Smooth muscle cell of the coronary artery (primary cell): ENCODE measurements around the gene CCDC142. TPM values are rescaled to one million over a fixed set of nuclear protein-coding genes. Genes with fewer than 3 reads are reported as not detected.

Experiments
- total RNA-seq: library from RNA; depleted of rRNA; stranded (reverse); fragments of >200 nt; gene quantifications from 2 replicates; pipeline ENCODE4 v1.2.3, GENCODE V29; 2014; ENCODE audit warnings: low replicate concordance

Gene CCDC142, protein sequence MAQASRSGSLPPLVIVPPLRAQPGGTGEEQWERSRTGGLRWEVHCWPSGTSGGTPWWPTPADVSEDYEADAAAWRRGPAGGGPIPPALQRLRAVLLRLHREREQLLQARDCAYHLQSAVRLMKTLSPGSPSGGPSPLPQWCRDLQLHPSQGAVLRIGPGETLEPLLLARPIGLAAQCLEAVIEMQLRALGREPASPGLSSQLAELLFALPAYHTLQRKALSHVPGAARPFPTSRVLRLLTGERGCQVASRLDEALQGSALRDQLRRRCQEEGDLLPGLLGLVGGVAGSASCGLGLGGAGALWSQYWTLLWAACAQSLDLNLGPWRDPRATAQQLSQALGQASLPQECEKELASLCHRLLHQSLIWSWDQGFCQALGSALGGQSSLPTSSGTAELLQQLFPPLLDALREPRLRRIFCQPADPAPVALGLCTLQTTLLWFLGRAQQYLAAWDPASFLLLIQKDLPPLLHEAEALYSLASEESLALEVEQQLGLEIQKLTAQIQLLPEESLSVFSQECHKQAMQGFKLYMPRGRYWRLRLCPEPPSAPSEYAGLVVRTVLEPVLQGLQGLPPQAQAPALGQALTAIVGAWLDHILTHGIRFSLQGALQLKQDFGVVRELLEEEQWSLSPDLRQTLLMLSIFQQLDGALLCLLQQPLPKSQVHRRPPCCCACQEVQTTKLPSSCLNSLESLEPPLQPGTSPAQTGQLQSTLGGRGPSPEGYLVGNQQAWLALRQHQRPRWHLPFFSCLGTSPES
- 14.8 and 20.5 TPM in 2 replicates for total RNA-seq

DNA sequence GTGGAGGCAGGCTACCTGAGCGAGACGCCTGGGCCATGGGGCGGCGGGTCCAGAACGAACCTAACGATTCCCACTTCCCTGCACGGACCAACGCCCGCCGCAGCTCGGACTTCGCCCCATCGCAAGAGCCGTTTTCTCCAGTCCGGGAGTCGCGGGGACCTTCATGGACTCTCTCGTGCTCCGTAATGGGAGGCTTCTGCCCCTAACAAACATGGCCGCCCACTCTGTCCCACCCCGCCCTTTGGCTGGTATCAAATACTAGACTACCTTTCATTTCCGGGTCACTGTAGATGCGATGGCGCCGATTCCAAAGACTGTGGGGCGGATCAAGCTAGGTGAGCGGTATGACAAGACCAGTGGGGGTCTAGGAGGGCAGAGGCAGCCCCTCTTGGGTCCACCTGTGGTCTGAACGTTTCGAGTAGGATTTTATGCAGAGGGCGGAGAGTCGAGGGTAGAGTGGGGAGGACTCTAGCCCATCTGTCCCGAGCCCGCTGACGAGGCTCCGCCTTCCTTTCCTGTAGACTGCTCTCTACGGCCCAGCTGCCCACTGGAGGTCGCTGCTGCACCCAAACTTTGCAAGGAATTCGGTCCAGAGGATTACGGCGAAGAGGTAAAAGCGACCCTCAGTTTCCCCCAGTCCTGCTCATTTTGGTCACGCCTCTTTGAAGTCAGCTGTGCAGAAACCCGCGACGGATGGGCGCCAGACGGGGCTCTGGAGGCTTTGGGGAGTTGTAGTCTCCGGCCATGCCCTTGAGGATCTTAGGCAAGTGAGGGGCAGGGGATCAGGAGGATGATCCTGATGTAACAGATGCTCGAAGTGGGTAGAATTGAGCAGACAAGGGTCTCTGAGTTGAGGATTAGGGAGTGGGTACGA lies at the start of gene CCDC142, which contains the start of gene TTC31:
Gene CCDC142, minus strand, starts transcription at position 198 of the 874 bp plus-strand sequence. Its CDS starts 161 bp downstream, at position 37.
Gene TTC31, plus strand, starts transcription at position 281 of the 874 bp plus-strand sequence. Its CDS starts 15 bp downstream, at position 296.

DNA sequence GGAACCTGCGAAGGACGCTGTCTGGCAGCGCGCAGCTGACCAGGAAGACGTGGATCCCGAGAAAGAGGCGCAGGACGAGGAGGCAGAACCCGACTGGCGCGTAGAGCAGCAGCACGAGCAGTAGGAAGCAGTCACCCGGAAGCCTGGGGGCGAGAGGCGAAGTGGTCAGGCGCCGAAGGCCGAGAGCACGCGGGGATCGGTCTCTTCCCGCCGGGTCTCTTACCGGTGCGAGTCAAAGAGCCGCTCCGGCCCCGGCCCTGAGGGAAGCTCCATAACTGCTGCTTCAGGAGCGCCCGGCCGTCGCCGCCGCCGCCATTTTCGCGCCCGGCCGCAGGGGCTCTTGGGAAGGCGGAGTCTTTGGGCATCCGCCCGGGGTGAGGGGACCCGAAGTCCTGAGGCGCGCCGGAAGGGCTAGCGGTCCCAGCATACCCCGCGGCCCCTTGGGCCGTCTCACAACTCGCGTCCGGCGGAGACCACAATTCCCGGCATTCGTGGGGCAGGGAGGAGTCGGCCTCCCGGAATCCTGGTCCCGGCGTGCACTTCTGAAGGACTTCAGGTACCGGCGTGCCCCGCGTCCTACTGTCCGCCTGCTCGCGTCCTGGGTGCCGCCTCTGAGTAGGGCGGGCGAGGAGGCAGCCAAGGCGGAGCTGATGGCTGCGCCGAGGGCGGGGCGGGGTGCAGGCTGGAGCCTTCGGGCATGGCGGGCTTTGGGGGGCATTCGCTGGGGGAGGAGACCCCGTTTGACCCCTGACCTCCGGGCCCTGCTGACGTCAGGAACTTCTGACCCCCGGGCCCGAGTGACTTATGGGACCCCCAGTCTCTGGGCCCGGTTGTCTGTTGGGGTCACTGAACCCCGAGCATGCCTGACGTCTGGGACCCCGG lies 46.8 kb upstream of the CCDC142 start, which contains the start of the genes AUP1 and HTRA2:
Gene AUP1, minus strand, starts transcription at position 350 of the 882 bp plus-strand sequence. Its CDS starts 77 bp downstream, at position 273.
Gene HTRA2, plus strand, starts transcription at position 577 of the 882 bp plus-strand sequence. Its CDS starts 74 bp downstream, at position 651.

DNA sequence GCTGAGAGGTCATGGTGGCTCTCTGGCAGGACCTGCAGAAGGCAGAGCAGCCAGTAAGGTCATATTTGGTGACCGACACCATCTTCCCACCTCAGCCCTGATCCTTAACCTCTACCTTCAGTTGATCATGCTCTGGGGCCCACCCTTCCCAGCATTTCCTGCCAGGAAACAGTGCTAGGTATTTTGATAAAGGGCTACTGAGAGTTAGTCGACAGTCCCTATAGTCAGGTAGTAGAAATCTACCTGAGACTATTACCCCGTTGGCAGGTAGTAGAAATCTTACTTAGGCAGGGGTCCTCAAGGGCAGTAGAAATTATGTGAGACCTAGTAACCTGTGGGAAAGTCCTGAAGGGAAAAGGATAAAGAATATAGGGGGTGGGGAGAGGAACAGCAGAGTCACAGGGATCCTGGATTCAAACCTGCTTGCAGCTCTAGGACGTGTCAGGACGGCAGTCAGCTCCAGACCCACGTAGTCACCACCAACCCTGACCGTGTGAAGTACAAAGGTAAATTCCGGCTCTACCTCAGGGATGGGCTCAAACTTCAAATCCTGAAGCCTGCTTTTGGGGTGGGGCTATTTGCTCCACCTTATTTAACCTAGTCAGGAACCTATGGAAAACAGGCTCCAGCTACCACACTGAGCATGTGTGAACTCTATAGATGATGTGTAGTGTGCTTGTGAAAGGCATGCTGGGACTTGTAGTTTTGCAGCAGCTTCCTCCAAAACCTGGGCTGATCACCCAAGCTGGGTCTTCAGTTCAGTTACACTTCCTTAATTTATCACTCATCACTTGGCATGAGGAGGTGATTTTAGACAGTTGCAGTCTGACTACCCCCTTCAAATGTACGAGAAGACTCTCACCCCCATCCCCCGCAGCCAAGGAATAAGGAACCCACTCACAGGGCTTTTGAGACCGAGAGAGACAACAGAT lies 43.2 kb upstream of the CCDC142 start, which contains the start of gene DQX1:
Gene DQX1, minus strand, starts transcription at position 515 of the 932 bp plus-strand sequence. Its CDS starts 502 bp downstream, at position 13.

DNA sequence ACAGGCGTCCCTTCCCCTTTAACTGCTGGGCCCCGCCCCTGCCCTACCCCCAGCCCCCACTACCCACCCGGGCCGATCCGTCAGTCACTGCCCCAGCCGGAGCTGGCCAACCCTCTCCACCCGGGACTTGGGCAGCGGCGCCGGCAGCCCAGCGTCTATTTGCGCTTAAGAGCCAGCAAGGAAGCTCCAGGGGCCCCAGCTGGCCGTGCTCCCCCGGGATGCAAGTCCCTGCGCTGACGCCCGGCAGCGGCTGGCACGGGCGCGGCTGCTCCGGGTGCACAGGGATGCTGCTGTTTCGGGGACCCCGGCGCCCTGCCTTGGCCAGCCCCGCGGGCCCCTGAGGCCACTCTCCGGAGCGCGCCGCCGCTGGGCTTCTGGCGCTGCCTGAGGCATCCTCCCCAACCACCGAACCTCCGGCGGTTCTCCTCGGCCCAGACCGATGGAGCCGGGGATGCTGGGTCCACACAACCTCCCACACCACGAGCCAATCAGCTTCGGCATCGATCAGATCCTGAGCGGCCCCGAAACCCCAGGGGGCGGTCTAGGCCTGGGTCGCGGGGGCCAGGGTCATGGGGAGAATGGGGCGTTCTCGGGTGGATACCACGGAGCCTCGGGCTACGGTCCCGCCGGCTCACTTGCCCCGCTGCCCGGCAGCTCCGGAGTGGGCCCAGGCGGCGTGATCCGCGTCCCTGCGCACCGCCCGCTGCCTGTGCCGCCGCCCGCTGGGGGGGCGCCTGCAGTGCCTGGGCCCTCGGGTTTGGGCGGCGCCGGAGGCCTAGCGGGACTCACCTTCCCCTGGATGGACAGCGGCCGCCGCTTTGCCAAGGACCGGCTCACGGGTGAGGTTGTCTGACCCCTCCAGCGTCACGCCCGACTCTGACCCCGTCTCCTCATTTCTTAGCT lies 31.8 kb upstream of the CCDC142 start, which contains the start of gene TLX2:
Gene TLX2, plus strand, starts transcription at position 83 of the 903 bp plus-strand sequence. Its CDS starts 357 bp downstream, at position 440.

DNA sequence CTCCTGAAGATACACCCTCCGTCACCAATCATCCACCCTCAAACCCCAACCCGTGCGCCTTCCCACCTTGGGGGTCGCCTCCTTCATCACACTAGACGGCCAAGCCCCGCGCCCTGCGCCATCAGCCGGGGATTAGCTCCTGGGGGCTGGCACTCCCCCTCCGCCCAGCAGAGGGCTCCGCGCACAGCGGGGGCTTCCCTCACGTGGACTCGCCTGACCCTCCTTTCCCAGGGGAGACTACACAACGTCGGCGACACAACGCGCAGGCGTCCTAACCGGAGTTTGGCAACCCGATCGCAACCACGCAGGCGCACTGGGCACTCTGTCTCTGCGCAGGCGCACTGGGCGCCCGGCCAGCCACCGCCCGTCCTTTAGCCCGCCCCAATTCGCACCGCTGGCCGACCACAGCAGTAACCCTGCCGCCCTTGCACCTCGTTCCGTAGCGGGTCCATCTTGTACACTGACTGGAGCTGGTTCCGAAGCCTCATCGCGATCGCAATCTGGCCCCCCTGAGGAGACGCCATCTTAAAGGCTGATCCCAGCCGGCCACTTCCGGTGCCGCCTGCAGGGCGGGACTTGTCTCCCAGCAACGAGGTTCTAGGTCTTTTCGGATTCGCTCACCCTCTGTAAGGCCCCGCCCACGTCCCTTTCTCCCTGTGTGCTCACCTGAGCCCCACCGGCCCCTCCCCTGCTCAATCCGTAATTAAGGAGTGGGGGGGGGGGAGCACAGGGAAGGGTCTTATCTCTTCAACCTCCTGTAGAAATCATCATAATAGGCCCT lies 24.5 kb upstream of the CCDC142 start, which contains the start of gene PCGF1:
Gene PCGF1, minus strand, starts transcription at position 551 of the 781 bp plus-strand sequence. Its CDS starts 27 bp downstream, at position 524.

DNA sequence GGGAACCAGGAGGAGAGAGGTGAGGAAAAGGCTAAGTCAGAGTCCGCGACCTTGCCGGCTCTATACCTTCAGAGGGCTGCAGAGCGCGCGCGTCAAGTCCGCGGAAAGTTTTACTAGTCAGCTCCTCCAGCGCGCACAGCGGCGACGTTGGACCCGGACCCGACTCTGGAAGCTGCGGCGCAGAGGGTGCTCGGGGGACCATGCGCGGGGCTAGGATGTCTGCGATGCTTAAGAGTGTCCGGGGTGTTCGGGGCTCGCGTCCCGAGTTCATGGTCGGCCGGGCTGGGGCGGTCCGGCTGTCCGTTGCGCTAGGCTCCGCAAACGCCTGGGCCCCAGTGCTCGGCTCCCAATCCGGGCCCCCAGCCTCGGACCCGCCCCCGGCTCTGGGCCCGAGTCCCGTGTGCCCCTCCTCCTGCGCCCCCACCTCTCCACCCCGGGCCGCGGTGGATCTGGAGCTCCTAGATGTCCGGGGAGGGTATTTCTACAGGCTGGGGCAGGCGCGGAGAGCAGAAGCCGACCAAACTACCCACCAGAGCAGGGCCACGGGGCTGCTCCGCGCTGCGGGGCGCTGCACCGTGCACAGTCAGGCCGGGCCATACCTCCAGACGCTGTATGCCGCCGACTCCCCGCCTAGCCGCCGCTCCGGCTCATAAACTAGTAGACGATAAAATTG lies 16.6 kb upstream of the CCDC142 start, which contains the start of gene LBX2:
Gene LBX2, minus strand, starts transcription at position 337 of the 673 bp plus-strand sequence. Its CDS starts 66 bp downstream, at position 271.

DNA sequence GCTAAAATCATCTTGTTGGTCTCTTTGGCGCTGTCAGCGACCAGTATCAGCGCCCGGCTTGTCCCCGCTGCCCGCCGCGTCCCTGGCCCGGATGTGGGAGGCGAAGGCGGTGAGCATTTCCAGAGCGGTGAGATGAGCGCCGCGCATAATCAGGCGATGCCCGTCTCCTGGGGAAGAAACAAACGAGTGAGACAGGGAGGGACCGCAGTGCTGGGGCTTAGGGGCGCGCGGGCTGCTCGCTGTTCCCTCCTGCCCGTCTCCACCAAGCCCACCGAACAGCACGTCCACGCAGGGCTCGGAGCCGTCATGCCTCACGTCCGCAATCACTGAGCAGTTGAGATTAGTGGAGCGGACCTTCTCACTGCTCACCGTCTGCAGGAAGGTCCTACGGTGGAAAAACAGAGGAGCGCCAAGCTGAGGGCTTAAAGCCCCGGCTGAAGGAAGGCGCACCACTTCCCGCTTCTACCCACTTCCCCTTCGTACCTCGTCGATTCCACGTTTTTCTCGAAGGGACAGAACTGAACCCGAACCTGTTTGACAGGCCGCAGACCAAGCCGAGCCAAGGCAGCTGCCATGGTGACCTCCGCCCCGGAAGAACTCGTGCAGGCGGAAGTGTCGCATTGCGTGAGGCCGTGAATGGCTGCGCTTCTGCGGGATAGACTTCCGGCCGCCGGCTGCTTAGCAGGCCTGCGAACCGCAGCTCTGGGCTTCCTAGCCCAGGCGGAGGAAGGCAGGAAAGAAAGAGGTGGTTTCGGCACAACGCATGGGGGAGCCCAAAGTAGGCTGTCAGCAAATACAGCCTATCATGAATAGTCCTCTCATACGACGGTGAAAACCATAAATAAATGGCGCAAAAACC lies 10.5 kb downstream of the CCDC142 start, which contains the start of gene MRPL53:
Gene MRPL53, minus strand, starts transcription at position 595 of the 859 bp plus-strand sequence. Its CDS starts 20 bp downstream, at position 575.

DNA sequence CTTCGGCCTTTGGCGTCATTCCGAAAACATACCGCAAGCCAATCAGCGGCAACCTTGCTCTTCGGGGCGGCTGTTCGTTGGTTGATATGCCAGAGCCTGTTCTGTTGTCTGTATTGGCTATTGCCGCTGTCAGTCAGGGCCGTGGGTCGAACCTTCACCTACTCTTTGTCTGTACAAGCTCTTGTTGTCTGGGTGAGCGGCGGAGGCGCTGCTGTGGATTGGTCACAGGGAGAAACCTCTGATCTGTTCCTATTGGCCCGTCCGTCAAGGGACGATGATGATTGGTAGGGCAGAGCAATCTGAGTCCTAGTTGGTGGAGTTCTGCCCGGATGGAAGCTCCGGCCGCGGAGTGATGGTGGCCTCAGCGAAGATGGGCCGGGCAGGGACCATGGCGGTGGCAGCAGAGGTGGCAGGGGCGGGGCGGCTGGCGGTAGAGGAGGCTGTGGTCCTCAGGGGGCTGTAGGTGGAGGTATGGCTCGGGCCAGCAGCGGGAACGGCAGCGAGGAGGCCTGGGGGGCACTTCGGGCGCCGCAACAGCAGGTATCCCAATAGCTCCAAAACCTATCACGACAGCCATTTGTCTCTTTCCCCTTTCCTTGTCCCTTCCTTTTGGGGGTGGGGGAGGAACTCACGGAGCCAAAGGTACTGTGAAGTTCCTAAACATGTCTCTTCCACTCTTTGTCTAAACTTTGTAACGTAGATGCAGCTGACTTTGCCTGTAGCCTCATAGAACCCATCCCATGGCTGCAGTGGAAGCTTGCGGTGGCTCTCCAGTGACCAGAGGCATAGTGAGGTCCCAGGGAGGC lies 24.5 kb downstream of the CCDC142 start, which contains the start of gene WBP1:
Gene WBP1, plus strand, starts transcription at position 307 of the 806 bp plus-strand sequence. Its CDS starts 165 bp downstream, at position 472.

DNA sequence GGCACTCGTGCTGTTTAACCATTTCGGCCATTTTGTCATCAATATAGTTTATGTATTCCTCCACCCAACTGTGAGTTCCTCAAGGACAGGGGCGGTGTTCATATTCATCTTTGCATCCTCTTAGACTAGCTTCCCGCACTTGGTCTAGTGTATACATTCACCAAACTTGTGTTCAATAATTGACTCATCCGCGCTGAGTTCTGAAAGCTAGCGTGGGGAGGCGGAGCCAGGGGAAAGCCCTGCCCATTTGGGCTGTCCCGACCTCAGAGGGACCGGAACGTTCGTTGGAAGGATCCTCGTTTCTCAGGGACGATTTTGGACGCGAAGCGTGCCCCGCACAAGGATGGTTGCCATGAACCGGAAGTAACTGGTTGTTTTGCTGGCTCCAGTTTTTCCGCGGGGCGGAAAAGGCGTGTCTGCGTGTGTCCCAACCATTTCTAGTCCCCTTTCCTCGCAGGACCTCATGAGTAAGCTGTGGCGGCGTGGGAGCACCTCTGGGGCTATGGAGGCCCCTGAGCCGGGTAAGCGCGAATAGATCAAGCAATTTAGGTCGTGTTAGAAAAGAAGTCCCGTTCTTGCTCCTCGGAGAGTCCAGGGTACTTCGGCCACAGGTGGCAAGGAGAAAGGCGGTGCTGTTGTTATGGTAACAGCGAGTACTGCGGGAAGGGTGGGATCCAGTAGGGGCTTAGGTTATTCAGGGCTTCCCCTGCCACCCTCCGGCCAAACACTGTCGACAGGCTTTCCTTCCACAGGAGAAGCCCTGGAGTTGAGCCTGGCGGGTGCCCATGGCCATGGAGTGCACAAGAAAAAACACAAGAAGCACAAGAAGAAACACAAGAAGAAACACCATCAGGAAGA lies 27.9 kb downstream of the CCDC142 start, which contains the start of gene INO80B:
Gene INO80B, plus strand, starts transcription at position 434 of the 858 bp plus-strand sequence. Its CDS starts 30 bp downstream, at position 464.

DNA sequence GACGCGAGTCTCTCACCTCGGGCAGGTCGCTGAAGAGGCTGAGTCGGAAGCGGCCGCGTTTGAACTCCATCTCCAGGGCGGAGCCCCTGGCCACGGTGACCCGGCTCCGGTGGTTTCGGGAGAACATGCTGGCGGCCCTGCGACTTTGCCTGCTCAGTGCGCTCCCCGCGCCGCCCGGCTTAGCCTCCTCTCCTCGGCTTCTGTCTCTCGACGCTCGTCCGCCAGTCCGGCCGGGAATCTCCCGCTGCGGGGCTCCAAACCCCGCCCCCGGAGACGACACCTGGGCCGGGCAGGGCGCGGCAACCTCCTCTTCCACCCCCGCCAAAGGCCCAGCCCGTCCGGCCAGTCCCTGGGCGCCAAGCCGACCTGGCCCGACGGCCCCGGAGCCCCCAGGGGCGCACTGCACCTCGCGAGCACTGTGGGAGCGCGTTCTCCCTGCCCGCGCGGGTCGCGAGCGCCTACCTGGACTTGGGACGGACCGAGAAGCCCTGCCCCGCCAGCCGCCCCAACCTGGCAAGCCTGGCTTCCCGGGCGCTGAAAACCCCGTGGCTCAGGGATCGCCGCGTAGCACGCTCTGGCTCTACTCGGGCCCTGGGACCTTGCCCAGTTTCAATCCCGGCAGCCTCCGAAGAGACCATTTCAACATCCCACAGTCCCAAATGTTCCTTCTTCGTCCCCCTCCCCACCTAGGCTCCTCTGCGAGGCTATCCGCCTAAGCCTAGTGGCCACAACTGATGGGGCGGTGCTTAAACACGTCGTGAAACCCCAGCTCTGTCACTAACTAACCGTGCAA lies 40.9 kb downstream of the CCDC142 start, which contains the start of gene RTKN:
Gene RTKN, minus strand, starts transcription at position 248 of the 793 bp plus-strand sequence. Its CDS starts 121 bp downstream, at position 127.

